SJSA1 (cell line): Measurements from ENCODE around the gene SLC6A17. TPM values are rescaled to one million over a fixed set of nuclear protein-coding genes. Genes with fewer than 3 reads are reported as not detected.

Experiments used
- DNase-seq, 2 experiments: peaks; one replicate each; pipeline ENCODE4 v3.0.0-alpha.2; 2015 to 2020; ENCODE audit warnings: low spot score in 2 of 2, low read depth in 1 of 2
- H3K27ac ChIP-seq: fragments of 250-450 bp; sonication (Bioruptor Pico); 2 replicates; pipeline ENCODE4 v1.5.1; 2020; ENCODE audit warnings: mild to moderate bottlenecking, moderate library complexity
- H3K27me3 ChIP-seq: fragments of 250-450 bp; sonication (Bioruptor Pico); replicated peaks from 2 replicates; pipeline ENCODE4 v1.5.1; 2020; ENCODE audit warnings: mild to moderate bottlenecking, moderate library complexity
- H3K36me3 ChIP-seq: fragments of 250-450 bp; sonication (Bioruptor Pico); 2 replicates; pipeline ENCODE4 v1.5.1; 2020; ENCODE audit warnings: mild to moderate bottlenecking
- H3K4me1 ChIP-seq: fragments of 250-450 bp; sonication (Bioruptor Pico); replicated peaks from 2 replicates; pipeline ENCODE4 v1.6.1; 2021; ENCODE audit warnings: mild to moderate bottlenecking
- H3K4me3 ChIP-seq: fragments of 250-450 bp; sonication (Bioruptor Pico); 2 replicates; pipeline ENCODE4 v1.5.1; 2020; ENCODE audit warnings: mild to moderate bottlenecking
- H3K9me3 ChIP-seq: fragments of 250-450 bp; sonication (Bioruptor Pico); replicated peaks from 2 replicates; pipeline ENCODE4 v1.5.1; 2020; ENCODE audit warnings: mild to moderate bottlenecking
- total RNA-seq: library from RNA; depleted of rRNA; stranded (reverse); fragments of >200 nt; shearing (Covaris generic); gene quantifications from 2 replicates; pipeline ENCODE4 v1.2.3, GENCODE V29; 2014; rRNA removed

Gene SLC6A17
- total RNA-seq, 1 experiment from 2014 or later, result 2.1 TPM

GRCh38 chr1:110243574-110243973, 93.3 kb downstream of the SLC6A17 start:
- peaks cover 25% of the 10 kb centered on the region for H3K27me3 ChIP-seq
- H3K27ac ChIP-seq, result no peak overlapping the region
- DNase-seq, result no peak
- no peaks in the 10 kb centered on the region for H3K9me3 ChIP-seq
- H3K4me1 ChIP-seq, result no peaks in the 10 kb centered on the region
- H3K36me3 ChIP-seq, result no peaks in the 10 kb centered on the region
- no peak overlapping the region for H3K4me3 ChIP-seq

- Histone ChIP-seq H3K4me3 (no peak overlapping the region), H3K27ac (no peak overlapping the region), H3K36me3 (no peaks in the 10 kb centered on the region), H3K27me3 (peaks cover 26% of the 10 kb centered on the region), H3K4me1 (no peaks in the 10 kb centered on the region), H3K9me3 (no peaks in the 10 kb centered on the region)
- no peak for DNase-seq
Measured at GRCh38 chr1:110245876-110246620, 95.8 kb downstream of the SLC6A17 start.

- H3K27ac ChIP-seq, result no peak overlapping the region
- H3K27me3 ChIP-seq, result peaks cover 26% of the 10 kb centered on the region
- no peak overlapping the region for H3K4me3 ChIP-seq
- no peak for DNase-seq
- H3K4me1 ChIP-seq, result no peaks in the 10 kb centered on the region
- H3K9me3 ChIP-seq, result no peaks in the 10 kb centered on the region
- H3K36me3 ChIP-seq, result no peaks in the 10 kb centered on the region
Measured at GRCh38 chr1:110248746-110249145, 98.5 kb downstream of the SLC6A17 start.

- DNase-seq, result no peak
- Histone ChIP-seq H3K9me3 (no peaks in the 10 kb centered on the region), H3K4me3 (no peak overlapping the region), H3K27me3 (peaks cover 26% of the 10 kb centered on the region), H3K27ac (no peak overlapping the region), H3K4me1 (no peaks in the 10 kb centered on the region), H3K36me3 (no peaks in the 10 kb centered on the region)
Measured at GRCh38 chr1:110249256-110249655, 99.0 kb downstream of the SLC6A17 start.

GRCh38 chr1:110250008-110250407, 99.7 kb downstream of the SLC6A17 start:
- Histone ChIP-seq H3K4me1 (no peaks in the 10 kb centered on the region), H3K27me3 (peaks cover 27% of the 10 kb centered on the region), H3K9me3 (no peaks in the 10 kb centered on the region), H3K27ac (no peak overlapping the region), H3K36me3 (no peaks in the 10 kb centered on the region), H3K4me3 (no peak overlapping the region)
- no peak for DNase-seq

- Histone ChIP-seq H3K27me3 (peaks cover 25% of the 10 kb centered on the region), H3K4me1 (no peaks in the 10 kb centered on the region), H3K36me3 (no peaks in the 10 kb centered on the region), H3K27ac (no peak overlapping the region), H3K9me3 (no peaks in the 10 kb centered on the region), H3K4me3 (no peak overlapping the region)
- DNase-seq, result no peak
Measured at GRCh38 chr1:110250749-110251148, 100.5 kb downstream of the SLC6A17 start.

Other genes starting within 250 kb of the SLC6A17 start
- 43.8 and 68.9 TPM in 2 replicates for gene CSF1, start 239.6 kb upstream of the SLC6A17 start, total RNA-seq
- 28.9 and 44.9 TPM in 2 replicates for gene AHCYL1, start 165.7 kb upstream of the SLC6A17 start, total RNA-seq
- 27.5 and 31.6 TPM in 2 replicates for gene STRIP1, start 115.9 kb upstream of the SLC6A17 start, total RNA-seq
- gene ALX3, start 79.8 kb upstream of the SLC6A17 start, total RNA-seq, result not detected in 2 replicates
- gene UBL4B, start 38.1 kb upstream of the SLC6A17 start, total RNA-seq, result not detected in 2 replicates
- 0.26 and 1.2 TPM in 2 replicates for gene KCNC4, start 59.8 kb downstream of the SLC6A17 start, total RNA-seq
- 25.5 and 35.2 TPM in 2 replicates for gene RBM15, start 188.9 kb downstream of the SLC6A17 start, total RNA-seq
- gene SLC16A4, start 240.5 kb downstream of the SLC6A17 start, total RNA-seq, result 7.0 and 17.4 TPM in 2 replicates